ENCODE measurements around the gene SHISA7. TPM values are rescaled to one million over a fixed set of nuclear protein-coding genes. Genes with fewer than 3 reads are reported as not detected.
A peak's percentile ranks its signal among the peaks of the same experiment; 100 is the strongest.

SHISA7 gene
- total RNA-seq, 1 donor from 2014 or later: not detected

- Histone ChIP-seq H3K27me3 (ENCODE audit: control insufficient read depth, insufficient read depth, low read length) (peaks cover 35% of the 10 kb centered on the region), H3K4me3 (ENCODE audit: low read depth, low read length) (no peak overlapping the region), H3K36me3 (ENCODE audit: control insufficient read depth, insufficient read depth, low read length) (no peaks in the 10 kb centered on the region)
- FAIRE-seq (no peak), DNase-seq (ENCODE audit: low read depth) (no peak)
- TF ChIP-seq, protein P1, sequence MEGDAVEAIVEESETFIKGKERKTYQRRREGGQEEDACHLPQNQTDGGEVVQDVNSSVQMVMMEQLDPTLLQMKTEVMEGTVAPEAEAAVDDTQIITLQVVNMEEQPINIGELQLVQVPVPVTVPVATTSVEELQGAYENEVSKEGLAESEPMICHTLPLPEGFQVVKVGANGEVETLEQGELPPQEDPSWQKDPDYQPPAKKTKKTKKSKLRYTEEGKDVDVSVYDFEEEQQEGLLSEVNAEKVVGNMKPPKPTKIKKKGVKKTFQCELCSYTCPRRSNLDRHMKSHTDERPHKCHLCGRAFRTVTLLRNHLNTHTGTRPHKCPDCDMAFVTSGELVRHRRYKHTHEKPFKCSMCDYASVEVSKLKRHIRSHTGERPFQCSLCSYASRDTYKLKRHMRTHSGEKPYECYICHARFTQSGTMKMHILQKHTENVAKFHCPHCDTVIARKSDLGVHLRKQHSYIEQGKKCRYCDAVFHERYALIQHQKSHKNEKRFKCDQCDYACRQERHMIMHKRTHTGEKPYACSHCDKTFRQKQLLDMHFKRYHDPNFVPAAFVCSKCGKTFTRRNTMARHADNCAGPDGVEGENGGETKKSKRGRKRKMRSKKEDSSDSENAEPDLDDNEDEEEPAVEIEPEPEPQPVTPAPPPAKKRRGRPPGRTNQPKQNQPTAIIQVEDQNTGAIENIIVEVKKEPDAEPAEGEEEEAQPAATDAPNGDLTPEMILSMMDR (IDR thresholded peaks at IDR 0.05; ENCODE audit: insufficient read depth, low read length, severe bottlenecking): no peak
Measured at GRCh38 chr19:55441692-55442321, 1.3 kb downstream of the SHISA7 start.

DNA sequence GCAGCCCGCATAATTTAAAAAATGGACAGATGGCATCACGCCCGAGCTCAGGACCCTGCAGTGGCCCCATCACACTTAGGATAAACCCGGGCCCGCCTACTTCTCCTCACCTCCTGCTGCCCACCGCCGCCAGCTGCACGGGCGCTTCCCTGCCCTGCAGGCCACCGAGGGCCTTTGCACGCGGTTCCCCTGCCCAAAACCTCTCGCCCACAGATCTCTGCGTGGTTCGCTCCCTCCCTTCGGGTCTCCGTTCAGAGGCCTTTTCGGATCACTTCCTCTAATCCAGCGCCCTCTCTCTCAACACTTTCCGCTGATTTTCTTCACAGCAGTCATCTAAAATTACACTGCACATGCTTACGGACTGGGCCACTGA, 1.8 kb downstream of the SHISA7 start:
- FAIRE-seq (no peak), DNase-seq (ENCODE audit: low read depth) (no peak)
- Histone ChIP-seq H3K36me3 (ENCODE audit: control insufficient read depth, insufficient read depth, low read length) (no peaks in the 10 kb centered on the region), H3K4me3 (ENCODE audit: low read depth, low read length) (no peak overlapping the region), H3K27me3 (ENCODE audit: control insufficient read depth, insufficient read depth, low read length) (peaks cover 35% of the 10 kb centered on the region)
- TF ChIP-seq, protein P1 (IDR thresholded peaks at IDR 0.05; ENCODE audit: insufficient read depth, low read length, severe bottlenecking): no peak

GRCh38 chr19:55440411-55441105, 2.5 kb downstream of the SHISA7 start:
- H3K27me3 ChIP-seq (ENCODE audit: control insufficient read depth, insufficient read depth, low read length): peaks cover 35% of the 10 kb centered on the region
- TF ChIP-seq, protein P1 (IDR thresholded peaks at IDR 0.05; ENCODE audit: insufficient read depth, low read length, severe bottlenecking): no peak
- no peak overlapping the region for H3K4me3 ChIP-seq (ENCODE audit: low read depth, low read length)
- H3K36me3 ChIP-seq (ENCODE audit: control insufficient read depth, insufficient read depth, low read length): no peaks in the 10 kb centered on the region
- DNase-seq (ENCODE audit: low read depth) (no peak), FAIRE-seq (no peak)

- Histone ChIP-seq H3K27me3 (ENCODE audit: control insufficient read depth, insufficient read depth, low read length) (peaks cover 29% of the 10 kb centered on the region), H3K36me3 (ENCODE audit: control insufficient read depth, insufficient read depth, low read length) (no peaks in the 10 kb centered on the region), H3K4me3 (ENCODE audit: low read depth, low read length) (no peak overlapping the region)
- DNase-seq (ENCODE audit: low read depth): no peak
- FAIRE-seq: no peak
- TF ChIP-seq, protein P1 (IDR thresholded peaks at IDR 0.05; ENCODE audit: insufficient read depth, low read length, severe bottlenecking): no peak
Measured at GRCh38 chr19:55439052-55439451, 4.0 kb downstream of the SHISA7 start.

GRCh38 chr19:55437410-55437809, 5.7 kb downstream of the SHISA7 start:
- no peaks in the 10 kb centered on the region for H3K36me3 ChIP-seq (ENCODE audit: control insufficient read depth, insufficient read depth, low read length)
- peaks cover 23% of the 10 kb centered on the region for H3K27me3 ChIP-seq (ENCODE audit: control insufficient read depth, insufficient read depth, low read length)
- FAIRE-seq: no peak
- TF ChIP-seq, protein P1 (IDR thresholded peaks at IDR 0.05; ENCODE audit: insufficient read depth, low read length, severe bottlenecking): no peak
- peak; percentile 46 for DNase-seq (ENCODE audit: low read depth)
- no peak overlapping the region for H3K4me3 ChIP-seq (ENCODE audit: low read depth, low read length)
